ENCODE data around the gene HIF3A.
A peak's percentile ranks its signal among the peaks of the same experiment; 100 is the strongest.

GRCh38 chr19:46303691-46304397 is 7.0 kb downstream of the HIF3A start:
- TF ChIP-seq RAD21 (IDR thresholded peaks at IDR 0.05 in 1 of 2, conservative IDR thresholded peaks at IDR 0.05 in 1 of 2; ENCODE audit: low read depth in 2 of 2, low read length in 2 of 2), result no peak
- peak; percentile 78 for TF ChIP-seq SP1 (IDR thresholded peaks at IDR 0.05; ENCODE audit: low read depth, low read length)
- no peak for TF ChIP-seq CTCF (IDR thresholded peaks at IDR 0.05; ENCODE audit: control extremely low read depth in 1 of 3, insufficient read depth in 1 of 3, low read depth in 1 of 3, low read length in 3 of 3)
- TF ChIP-seq SRF (IDR thresholded peaks at IDR 0.05; ENCODE audit: low read depth, low read length), result no peak
- no peak for TF ChIP-seq JUND (IDR thresholded peaks at IDR 0.05; ENCODE audit: low read length)
- TF ChIP-seq JUN (IDR thresholded peaks at IDR 0.05; ENCODE audit: low read depth, low read length), result no peak
- TF ChIP-seq SIN3A (conservative IDR thresholded peaks at IDR 0.05 in 1 of 2, IDR thresholded peaks at IDR 0.05 in 1 of 2; ENCODE audit: low read depth in 1 of 2, low read length in 2 of 2), result no peak; a peak in 1 of 4 replicates
- TF ChIP-seq EP300 (IDR thresholded peaks at IDR 0.05; ENCODE audit: borderline replicate concordance in 1 of 2, low read depth in 2 of 2, low read length in 2 of 2), result no peak
- peak; percentile 49; the same call in 1 of the 2 replicates for TF ChIP-seq TAF1 (IDR thresholded peaks at IDR 0.05; ENCODE audit: low read depth, low read length)

Data from H1 (cell line).